NCI-H2081 treated with DMSO at 0.1 percent for 48 hours (cell line): ENCODE results near the gene ANKRD27.
"Not testable (repeated sequence)": the region's sequence is repeated elsewhere in the genome, so short reads cannot be mapped to it uniquely, and the experiment has no call there.

Source experiments
- DNase-seq: peaks from one replicate; lab custom pipeline; 2025; lab: John Stamatoyannopoulos, UW

The ANKRD27 gene

DNA sequence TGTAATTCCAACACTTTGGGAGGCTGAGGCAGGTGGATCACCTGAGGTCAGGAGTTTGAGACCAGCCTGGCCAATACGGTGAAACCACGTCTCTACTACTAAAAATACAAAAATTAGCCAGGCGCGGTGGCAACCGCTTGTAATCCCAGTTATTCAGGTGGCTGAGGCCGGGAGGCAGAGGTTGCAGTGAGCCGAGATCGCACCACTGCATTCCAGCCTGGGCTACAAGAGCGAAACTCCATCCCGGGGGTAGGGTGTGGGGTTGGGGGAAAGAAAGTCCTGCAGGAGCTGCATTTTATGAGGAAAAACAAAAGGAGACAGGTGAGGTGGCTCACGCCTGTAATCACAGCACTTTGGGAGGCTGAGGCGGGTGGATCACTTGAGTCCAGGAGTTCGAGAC, 22.6 kb downstream of the ANKRD27 start:
- DNase-seq: not testable (repeated sequence)

DNA sequence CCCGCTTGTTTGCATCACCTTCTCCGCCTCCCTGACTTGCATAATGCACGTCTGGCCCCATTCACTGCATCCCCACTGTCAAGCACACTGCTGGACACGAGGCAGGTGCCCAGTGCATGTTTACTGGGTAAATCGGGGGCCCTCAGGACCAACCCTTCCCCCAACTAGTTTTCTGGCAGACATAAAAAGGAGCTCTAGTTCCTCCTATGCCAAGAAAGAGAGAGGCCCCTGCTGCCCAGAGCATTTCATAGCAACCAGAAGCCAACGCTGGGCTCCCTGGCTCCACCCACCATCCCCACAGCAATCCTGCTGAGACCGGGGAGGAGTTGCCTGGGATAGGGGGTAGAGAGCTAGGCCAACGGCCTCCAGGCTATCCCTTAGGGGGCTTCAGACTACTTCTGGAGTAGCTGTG, 23.2 kb downstream of the ANKRD27 start:
- DNase-seq: no peak

DNA sequence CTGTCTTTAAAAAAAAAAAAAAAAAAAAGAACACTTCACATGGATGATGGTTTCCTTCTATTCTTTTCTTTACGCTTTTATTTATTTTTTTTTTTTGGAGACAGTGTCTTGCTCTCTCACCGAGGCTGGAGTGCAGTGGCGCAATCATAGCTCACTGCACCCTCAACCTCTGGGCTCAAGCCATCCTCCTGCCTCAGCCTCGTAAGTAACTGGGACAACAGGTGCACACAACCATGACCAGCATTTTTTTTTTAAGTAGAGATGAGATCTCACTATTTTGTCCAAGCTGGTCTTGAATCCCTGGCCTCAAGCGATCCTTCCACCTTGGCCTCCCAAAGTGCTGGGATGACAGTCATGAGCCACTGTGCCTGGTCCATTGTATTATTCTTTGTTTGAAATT, 24.3 kb downstream of the ANKRD27 start:
- no peak for DNase-seq

DNA sequence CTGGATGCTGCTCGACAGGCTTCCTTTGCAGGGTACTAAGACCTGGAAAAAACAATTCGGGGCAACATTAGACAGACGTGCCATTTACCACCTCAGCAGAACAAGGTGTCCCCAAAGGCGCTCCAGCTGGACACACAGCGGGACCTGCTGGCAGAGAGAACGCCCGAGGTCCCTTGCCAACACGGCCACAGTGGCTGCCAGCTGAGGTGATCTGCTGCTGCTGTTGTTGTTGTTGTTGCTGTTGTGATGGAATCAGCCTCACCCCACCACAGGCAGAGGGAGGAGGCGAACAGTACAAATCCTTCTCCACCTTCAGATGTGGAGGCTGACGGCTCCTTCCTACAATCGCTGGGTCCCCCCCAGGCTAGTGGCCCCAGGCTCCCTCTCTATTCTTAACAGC, 25.2 kb downstream of the ANKRD27 start:
- DNase-seq: no peak

DNA sequence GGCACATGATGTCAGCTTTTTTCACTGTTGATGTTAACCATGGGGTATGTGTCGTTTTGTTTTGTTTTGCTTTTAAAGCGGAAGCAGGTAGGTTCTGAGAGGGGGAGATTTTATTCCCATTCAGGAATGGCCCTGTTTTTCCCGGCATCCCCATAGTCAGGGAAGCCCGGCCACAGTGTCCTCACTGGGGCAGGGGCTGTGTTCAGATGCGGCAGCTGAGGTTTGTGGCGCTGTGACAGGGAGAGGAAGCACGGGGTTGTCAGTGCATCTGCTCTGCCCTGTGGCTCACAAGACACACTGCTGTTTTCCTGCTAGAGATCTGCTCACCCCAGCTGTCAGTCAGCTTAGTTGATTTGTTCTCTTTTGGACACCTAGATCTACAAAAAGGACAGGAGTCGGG, 27.6 kb downstream of the ANKRD27 start:
- DNase-seq: no peak

DNA sequence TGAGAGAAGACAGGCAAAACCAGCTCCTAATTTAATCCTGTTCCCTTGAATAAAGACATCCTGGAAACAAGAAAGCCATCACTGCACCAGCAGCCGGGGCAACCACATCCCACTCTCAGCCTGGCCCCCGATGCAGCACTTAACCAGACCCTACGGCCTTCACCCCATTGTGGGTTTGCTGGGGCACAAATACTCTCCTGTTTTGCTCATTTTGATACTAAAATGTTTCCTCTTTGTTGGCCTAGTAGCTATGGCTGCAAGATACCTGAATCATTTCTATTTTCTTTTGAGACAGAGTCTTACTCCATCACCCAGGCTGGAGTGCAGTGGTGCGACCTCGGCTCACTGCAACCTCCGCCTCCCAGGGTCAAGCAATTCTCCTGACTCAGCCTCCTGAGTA, 28.4 kb downstream of the ANKRD27 start:
- no peak for DNase-seq

DNA sequence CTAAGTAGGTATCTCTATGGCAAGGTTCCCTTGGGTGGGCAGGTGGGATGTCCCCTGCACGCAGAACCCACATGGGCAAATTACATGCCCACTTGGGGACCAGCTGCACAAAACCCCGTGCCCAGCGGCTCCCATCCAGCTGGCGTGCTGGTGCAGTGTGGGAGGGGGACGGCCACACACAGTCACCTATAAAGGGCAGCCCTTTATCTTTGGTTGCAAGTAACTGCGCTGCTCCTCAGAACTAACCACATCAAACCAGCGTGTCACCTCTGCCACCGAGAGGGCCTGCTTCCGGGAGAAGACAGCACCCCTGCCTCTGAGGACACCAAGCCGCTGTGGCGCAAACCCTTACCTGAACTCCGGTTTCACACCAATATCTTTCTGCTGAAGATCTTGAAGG, 32.2 kb downstream of the ANKRD27 start:
- DNase-seq: no peak

DNA sequence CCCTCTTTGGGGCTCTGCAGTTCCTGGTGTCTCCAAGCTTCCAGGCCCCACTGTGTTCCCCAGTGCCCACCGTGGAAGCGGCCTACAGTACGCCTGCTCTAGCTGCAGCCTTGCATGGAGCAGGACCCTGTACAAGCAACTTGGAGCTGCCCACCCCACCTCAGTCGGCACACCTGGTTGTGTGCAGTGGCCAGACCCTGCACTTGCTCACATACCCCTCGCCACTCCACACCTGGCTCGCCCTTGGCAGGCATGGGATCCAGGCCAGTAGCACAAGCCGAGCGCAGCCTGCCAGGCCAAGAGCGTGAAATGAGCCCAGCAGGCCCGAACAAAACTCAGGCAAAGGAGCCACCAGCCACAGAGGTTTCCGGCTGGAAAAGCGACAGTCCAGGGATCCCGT, 36.4 kb downstream of the ANKRD27 start:
- no peak for DNase-seq

DNA sequence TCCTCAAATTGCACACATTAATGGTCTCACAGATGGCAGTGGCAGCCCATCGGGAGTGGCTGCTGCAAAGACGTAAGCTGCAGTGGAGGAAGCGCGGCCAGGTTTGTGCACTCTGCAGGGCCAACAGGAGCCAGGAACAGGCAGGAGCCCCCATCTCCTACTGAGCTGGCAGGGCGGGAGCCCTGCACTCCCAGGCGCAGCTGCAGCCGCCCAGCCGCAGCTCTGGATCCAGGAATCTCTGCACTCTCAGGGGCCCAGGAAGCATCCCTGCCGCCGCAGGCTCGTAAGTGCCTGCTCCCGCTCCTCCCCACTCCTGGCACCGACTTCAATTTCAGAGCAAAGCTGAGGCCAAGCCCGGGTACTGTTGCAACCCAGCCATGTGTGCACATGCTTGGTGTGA, 37.5 kb downstream of the ANKRD27 start:
- no peak for DNase-seq

DNA sequence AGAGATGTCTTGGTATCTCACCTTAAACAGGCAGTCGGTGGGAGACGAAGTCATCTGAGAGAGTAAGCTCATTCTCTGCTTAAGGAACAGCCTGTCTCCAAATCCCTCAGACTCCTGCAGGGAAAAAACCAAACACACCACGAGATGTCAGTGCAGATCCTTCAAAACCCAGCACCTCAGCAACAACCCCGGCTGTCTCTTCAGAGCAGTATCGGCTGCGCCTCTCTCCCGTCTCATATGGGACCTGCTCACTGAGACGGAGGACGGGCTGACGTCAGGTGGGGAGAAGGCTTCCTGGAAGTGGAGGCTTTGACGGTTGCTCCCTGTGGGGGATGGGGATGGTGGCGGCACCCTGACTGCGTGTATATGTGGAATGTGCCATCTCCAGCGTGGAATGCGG, 43.6 kb downstream of the ANKRD27 start:
- no peak for DNase-seq

DNA sequence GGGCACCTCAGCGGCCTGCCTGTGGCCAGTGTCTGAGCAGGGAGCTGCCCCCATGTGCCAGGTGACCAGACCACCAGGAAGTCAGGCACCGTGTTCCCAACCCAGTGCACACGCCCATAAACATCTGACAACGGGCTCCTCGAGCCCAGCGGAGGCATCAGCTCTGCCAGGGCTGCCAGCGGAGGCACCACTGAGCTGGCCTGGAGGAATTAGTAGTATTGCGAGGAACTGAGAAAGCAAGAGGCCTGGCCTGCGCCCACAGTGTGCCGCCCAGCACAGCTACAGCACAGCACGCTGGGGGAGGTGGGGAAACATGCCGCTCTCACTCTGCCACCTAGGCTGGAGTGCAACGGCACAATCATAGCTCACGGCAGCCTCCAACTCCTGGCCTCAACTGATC, 44.6 kb downstream of the ANKRD27 start:
- DNase-seq: no peak

DNA sequence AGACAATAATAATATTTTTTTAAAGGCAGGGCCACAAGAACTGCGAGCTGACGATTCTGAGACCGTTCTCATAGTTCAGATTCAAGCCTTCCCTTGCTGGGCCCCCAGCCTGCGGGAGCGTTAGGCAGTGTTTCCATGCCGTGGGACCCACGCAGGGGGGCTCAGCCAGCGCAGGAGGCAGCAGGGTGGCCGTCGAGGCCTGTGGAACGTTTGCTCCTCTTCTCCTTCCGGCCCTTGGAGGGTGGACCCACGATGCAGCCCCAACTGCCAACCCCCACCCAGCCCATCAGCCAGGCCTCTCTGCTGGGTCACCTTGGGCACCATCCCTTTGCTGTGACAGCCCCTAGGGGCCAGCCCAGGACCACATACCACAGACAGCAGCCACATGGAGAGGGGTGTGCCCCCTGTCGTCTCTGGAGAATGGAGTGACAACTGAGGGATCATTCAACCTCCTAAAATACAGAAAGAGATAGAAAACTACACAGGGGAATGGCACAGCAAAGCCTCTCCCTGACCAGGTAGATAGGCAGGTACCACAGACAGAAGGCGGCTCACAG, 47.2 kb downstream of the ANKRD27 start:
- DNase-seq: no peak

DNA sequence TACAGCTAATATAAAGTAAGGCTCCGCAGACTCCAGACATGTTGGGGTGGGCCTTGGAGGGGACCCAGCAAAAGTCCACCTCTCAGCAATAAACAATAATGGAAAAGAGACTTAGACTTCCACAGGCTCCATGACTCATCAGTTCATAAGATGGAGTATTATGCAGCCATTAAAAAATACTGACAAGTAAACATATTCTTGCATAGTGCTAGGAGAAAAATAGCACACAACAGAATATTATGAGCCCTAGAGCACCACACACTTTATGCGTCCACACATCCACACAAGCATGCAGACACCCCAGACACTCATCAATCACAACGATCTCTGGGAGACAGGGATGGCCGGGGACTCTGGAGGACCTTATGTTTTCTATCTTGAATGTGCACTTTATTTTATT, 48.0 kb downstream of the ANKRD27 start:
- DNase-seq: no peak

DNA sequence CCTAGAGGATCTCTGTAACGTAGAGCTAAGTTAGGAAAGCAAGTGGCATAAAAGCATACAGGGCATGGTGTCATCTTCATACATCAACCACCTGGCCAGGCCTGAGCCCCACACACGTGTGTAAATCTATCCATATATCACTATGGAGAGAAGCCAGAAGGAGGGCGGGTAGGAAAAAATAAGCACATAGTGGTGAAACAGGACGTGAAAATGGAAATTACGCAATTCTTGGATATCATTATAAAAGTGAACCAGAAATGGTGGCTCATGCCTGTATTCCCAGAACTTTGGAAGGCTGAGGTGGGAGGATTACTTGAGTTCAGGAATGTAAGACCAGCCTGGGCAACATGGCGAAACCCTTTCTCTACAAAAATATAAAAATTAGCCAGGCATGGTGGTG, 50.6 kb downstream of the ANKRD27 start:
- no peak for DNase-seq

DNA sequence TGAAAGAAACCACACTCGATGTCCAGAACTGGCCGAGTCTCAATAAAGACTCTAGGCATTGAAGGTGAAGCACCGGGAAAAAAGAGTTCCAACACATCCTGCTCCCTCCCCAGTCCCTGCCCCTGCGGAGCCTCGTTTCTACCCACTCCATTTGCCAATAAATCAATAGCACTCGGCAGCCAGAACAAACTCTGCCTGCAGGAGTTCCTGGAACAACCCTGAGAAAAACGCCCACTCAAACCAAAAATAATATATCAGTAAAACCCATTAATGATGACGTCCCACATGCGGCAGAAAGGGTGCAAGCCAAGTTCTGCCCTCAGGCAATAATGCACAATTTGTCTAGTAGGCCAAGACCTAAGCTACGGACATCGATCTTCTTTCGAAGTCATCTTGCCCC, 53.0 kb downstream of the ANKRD27 start:
- no peak for DNase-seq

DNA sequence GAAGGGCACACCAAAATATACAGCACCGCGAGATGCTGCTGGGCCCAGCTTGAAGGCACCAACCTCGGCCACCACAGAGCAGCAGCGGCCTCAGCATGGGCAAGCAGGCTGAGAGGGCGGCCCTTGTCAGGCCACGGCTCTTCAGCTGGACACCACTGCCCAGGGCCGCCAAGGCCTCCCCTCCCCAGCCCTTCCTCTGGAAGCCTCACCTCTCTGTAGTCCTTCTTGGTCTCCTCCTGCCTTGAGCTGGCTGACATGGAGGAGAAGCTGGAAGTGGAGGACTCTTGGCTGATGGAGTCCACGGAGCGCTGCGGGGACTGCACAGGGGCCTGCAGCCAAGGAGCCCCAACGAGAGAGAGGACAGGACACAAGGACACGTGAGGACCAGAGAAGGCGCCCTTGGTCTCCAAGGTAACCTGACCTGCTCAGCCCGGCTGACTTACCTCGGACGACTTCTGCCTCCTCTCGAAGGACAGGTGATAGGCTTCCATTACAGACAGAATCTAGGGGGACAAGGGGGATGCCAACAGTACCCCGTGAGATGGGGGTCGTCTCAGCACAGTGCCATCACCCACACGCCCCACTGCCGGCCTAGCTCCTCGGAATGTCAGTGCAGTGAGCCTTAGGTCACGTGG, 55.8 kb downstream of the ANKRD27 start:
- DNase-seq: no peak

DNA sequence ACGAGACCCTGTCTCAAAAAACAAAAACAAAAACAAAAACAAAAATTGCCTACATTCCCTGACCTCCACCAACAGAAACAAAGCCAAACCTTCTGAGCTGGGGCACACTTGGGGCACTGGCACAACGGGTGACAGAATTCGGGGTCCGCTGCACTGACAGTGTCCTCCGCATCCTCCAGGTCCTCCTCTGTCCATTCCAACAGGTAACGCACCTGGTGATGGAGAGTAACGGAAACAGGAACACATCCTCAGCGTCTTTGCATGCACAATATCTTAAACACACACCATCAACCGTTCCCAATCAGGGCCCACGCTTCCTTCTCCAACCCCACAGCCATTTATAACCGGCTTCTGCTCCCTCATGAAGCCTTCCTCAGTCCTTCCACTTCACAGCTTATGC, 59.4 kb downstream of the ANKRD27 start:
- DNase-seq: no peak

DNA sequence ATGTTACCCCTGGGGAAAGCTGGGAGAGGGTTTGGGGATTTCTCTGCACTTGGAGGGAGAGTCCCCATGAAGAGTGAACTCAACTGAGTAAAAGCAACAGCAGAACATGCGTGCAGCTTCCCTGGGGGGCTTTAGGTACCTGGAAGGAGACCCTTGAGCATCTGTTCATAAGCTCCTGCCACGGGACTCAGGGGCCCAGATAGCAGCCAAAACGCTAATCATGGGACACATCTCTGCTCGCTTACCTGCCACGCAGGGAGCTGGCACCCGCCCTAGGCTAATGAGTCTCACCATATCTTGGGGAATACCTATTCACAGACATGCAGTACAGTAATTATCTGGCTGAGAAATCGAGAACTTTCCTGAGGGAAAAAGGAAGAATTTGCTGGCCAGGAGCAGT, 60.1 kb downstream of the ANKRD27 start:
- DNase-seq: no peak

DNA sequence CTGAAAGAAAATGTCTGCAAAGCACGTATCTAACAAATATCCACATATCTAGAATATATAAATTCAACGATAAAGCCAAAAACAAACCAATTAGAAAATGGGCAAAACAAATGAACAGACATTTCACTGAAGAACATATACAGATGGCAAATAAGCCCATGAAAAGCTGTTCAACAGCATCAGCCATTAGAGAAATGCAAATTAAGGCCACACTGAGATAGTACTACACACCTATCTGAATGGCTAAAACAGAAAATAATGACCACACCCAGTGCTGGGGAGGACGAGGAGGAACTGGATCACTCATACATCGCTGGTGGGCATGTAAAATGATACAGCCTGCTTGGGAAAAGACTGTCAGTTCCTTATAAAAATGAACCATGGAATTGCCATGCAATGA, 62.0 kb downstream of the ANKRD27 start:
- DNase-seq: no peak

DNA sequence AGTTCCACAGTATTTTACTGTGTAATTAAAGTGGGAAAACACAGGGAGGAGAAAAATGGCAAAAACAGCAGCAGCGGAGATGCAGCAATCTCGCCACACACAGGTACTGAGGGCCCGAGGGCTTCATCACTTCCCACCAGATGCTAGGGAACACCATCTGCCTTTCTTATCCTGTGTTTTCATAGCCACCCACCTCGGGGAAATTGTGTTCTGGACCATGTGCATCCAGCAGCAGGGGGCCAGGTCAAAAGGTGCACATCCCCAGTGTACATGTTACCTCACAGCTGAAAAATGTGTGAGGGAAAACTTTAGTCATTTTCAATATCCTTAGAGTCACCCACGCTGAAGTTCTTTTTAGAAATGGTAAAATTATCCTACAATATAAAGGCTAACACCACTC, 63.8 kb downstream of the ANKRD27 start:
- no peak for DNase-seq

DNA sequence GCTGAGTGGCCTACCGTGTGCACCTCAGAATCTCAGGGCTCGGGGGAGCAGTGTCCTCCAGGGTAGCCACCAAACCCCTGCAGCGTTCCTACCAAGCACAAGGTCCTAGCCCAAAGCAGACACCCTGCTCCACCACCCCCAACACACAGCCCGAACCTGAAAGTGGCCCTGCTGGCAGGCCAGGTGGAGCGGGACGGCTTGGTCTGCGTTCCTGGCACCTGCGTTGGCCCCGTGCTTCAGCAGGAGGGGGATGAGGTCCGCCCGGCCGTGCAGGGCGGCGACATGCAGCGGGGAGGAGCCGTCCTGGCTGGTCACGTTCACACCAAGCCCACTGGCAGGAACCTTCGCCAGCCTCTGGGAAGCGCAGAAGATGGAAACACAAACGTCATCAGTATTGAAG, 67.5 kb downstream of the ANKRD27 start:
- no peak for DNase-seq

DNA sequence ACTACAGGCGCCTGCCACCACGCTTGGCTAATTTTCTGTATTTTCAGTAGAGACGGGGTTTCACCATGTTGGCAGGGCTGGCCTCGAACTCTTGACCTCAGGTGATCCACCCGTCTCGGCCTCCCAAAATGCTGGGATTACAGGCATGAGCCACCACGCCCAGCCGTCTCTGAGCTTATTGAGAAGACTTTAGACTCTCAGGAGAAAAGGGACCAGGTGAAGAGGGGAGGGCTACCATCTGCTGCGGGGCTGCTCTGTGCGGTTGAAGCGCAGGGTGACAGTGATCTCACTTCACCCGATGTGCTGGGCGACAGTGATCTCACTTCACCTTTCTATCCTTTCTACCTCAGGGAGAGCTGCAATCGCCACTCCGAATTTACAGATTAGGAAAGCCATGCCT, 68.7 kb downstream of the ANKRD27 start:
- DNase-seq: no peak

DNA sequence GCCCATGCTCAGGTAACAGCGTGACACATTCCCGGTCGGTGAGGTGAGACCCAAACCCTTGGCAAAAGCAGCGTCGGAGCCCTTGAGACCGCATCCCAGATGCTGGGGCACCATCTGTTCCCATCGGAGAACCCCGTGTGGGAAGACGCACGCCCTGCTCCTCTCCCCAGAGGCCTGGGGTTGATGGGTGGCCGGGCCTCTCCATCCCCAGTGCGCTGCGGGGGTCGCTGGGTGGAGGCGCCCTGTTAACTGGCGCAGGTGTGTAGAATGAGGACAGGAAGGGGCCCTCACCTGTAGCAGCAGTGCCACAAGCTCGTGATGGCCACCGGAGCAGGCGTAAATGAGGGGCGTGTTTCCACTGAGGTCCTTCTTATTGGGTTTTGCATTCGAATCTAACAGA, 69.4 kb downstream of the ANKRD27 start:
- no peak for DNase-seq

DNA sequence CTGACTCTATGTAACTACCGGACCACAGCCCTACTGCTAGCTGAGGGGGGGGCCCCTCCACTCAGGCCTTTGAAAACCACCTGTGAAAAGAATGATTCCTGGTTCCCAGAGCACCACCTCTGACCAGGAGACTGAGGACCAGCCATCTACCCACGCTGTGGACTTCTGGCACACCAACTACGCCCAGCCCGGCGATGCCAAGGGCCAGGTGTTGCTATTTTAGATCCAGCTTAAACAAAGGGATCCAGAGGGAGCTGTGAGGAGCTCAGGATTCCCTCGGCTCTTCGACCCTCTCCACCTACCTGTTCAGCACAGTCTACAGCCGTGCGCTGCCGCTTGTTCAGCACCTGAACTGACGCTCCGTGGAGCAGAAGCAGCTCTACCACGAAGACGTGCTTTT, 71.0 kb downstream of the ANKRD27 start:
- no peak for DNase-seq

DNA sequence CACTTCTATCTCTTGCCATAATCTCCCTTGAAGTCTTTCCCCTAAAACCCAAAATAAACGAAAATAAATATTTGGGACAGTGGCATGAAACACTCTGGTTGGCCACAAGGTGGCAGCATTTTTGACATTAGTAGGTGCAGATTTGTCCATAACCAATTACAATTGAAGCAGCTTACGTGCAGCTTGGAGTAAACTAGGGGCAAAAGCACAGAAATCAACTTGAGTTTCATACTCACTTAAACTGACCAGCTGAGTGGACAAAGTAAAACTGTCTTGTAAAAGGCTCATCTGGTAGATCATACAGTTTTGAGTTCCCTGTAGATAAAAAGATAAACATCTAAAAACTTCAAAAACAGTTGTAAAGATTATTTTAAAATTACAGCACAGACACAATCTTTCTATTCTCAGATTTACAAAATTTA, 75.2 kb downstream of the ANKRD27 start:
- no peak for DNase-seq
